ENCODE measurements around the gene BCAS1.
A peak's percentile ranks its signal among the peaks of the same experiment; 100 is the strongest.

Gene BCAS1

DNA sequence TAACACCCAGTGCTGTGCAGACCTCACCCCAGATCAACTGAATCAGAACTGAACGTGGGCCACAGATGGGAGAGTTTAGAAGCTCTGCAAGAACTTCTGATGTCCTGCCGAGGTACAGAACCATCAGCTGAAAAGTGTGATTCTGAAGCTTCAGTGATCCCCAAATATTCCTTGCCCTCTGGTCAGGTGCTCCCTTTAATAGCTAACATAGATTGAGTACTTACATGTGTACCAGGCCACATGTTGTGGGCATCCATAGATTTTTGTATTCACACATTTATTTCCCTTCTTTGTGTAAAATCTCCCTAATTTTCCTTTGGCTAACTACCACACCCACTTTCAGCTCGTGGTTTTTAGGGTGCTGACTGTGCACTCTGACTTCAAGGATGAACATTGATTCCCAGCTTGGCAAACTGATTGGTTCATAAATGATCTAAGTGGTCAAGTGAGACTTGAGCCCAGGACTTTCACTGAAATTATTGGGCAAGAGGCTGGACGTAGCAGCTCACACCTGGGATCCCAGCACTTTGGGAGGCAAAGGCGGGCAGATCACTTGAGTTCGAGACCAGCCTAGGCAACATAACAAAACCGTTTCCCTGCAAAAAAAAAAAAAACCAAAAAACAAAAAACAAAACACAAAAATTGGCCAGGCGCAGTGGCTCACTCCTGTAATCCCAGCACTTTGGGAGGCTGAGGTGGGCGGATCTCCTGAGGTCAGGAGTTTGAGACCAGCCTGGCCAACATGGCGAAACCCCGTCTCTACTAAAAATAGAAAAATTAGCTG lies 162.2 kb downstream of the BCAS1 start:
- DNase-seq (ENCODE audit: low read depth, low spot score), result no peak

DNA sequence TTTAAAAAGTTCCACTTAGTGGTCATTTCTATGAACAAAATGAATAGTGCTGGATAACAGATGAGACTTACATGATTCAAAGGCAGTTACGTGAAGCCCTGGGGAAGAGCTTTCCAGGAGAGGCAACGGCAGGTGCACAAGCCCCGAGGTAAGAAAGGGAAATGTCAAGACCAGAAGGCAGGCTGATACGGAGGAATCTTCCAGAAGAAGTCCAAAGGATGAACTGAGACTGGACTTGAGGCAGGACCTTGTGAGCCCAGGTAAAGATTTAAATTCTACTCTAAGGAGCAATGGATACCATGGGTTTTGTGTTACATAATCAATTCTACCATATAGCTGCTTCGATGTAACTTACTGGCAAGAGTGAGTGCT lies 164.6 kb downstream of the BCAS1 start:
- DNase-seq (ENCODE audit: low read depth, low spot score), result no peak

DNA sequence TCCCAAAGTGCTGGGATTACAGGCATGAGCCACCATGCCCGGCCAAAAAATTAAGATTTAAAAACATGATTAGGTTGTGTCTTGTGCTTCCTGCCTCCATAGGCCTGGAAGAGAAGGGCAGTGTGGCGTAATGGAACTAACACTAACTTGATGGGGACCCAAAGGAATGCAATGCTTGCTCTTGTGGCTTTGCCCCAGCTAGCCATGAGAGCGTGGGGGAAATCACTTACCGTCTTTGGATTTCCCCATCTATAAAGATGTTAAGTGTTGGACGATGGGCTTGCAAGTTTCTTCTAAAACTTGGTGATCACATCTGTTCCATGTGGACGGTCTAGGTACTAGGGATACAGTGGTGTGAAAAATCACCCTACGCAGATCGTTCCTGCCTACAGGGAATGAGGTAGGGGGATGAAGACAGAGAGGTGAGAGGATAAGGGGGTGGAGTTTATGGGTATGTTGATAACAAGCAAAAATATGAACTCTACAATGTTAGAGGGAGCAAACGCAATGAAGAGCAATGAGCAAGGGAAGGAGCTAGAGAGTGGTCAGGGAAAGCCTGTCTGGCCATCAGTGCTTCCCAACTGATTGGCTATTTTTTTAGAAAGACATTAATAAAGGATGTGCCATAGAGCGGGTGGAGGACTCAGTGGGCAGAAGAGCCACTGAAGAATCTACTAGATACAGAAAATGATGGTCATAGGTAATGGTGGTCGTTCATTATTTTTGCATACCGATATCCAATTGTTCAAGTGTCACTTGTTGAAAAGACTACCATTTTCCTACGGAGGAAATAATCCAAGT lies 165.2 kb downstream of the BCAS1 start:
- DNase-seq (ENCODE audit: low read depth, low spot score), result no peak

DNA sequence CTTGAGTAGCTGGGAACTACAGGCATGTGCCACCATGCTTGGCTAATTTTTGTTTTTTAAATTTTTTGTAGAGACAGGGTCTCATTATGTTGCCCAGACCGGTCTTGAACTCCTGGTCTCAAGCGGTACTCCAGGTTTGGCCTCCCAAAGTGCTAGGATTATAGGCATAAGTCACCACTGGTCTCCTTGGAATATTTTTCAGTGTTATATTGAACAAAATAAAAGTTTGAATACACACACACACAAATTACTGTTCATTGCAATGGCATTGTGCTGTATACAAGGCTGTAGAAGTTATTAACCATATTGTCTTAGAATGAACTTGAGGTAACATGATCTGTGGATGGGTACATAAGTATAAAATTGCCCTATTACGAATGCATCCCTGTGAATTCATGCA lies 166.1 kb downstream of the BCAS1 start:
- no peak for DNase-seq (ENCODE audit: low read depth, low spot score)

DNA sequence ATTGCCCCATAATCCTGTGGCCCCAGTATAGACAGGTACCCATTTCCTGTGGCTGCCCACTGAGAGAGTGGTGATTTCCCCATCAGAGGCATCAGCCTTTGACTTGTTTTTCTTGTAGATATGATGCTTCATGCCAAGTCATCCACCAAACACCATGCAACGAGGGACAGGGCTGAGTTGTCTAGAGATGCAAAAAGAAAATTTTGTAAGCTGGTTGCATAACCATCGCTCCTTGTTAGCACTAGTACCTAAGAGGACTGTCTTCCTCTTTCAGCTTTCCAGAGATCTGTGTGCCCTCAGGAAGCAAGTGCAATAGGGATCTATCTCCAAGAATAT lies 166.8 kb downstream of the BCAS1 start:
- DNase-seq (ENCODE audit: low read depth, low spot score), result no peak

DNA sequence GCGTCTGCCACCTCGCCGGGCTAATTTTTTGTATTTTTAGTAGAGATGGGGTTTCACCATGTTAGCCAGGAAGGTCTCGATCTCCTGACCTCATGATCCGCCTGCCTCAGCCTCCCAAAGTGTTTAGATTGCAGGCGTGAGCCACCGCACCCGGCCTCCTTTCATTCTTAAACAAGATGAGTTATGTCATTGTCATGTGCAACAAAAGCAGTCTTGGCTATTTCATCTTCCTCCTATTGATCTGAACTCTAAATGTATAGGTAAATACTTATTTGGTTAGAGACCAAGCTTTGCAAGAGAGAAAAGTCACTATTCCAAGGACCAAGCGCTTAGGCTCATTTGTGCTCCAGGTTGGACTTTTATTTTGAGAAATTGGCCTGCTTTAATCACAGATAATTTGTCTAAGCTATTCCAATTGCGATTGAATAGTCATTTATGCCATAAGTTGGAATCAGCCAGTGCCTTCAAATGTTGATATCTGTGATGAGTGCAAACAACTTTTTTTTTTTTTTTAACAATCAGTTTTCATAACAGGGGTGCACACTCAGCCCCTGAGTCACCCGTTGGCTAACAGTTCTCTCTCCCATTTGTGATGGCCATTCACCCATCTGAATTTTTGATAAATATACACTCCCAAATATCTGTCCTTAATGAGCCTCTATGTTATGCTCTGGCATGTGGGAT lies 167.3 kb downstream of the BCAS1 start:
- DNase-seq (ENCODE audit: low read depth, low spot score), result no peak

DNA sequence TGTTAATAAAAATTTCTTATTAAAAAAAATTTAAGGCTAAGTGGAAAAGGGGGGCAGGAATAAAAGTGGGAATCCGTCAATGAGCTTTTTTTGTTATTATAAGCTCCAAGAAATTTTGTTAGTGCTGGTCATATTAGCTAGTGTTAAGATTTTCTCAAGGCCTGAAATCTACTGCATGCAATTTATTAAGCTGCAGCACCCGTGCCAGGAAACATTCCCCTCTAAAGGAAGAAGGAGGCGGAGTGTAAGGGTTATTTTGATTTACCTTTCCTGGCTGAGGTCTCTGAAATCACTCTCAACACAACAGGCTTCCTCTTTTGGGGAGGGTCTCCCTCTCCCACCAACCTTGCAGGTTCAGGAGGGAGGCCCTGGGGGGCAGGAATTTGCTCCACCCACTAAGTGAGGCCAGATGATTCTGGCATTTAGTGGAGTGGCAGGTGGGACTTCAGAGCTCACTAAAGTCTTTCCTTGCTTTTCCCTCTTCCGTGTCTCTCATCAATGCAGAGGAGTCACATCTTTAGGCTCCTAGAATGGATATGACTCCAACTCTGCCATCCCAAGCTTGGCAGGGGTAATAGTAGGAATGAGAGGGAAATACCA lies 168.8 kb downstream of the BCAS1 start:
- no peak for DNase-seq (ENCODE audit: low read depth, low spot score)

DNA sequence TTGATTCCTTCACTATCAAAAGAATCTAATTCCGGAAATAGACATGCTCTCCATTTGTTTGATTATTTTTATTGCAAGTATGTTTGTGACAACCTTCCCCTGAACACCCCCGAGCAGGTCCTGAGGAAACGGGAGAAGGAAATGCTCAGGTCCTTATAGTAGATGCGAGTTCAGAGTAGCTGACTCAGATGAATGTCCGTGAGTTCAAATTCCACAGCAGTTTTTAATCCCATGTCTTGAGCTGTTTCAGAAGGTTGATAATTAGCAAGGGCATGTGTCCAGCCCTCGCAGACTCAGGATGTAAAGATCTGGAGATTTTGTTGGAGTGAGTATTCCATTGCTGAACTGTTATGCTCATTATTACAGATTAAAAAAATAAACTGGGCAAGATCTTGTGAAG lies 169.3 kb downstream of the BCAS1 start:
- DNase-seq (ENCODE audit: low read depth, low spot score), result peak; percentile 75

DNA sequence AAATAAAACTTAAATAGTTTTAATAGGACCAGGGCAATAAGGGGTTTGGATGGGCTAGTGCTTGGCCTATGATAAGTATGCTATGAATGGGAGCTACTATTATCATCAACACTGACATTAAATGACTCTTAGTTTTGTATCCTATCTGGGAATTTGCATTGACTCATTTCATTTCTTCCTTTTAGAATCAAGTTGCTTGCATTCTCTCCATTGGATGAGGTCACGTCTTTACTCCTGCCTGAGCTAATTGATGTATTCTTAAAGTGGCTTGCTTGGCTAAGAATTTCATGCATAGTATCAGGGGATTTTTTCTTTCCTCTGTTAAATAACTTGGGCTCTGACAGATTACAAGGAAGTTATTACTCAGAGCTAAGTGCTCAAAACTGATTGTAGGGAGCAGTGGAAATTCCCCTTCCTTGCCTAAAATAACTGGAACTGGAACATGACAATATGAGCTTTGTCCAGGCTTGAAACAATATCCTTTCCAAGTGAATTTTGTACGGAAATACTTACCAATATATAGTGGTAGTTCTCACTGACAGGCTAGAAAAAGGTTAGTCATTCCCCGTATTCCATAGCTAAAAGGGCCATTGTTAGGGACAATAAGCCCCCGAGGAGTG lies 169.9 kb downstream of the BCAS1 start:
- DNase-seq (ENCODE audit: low read depth, low spot score), result peak; percentile 75

DNA sequence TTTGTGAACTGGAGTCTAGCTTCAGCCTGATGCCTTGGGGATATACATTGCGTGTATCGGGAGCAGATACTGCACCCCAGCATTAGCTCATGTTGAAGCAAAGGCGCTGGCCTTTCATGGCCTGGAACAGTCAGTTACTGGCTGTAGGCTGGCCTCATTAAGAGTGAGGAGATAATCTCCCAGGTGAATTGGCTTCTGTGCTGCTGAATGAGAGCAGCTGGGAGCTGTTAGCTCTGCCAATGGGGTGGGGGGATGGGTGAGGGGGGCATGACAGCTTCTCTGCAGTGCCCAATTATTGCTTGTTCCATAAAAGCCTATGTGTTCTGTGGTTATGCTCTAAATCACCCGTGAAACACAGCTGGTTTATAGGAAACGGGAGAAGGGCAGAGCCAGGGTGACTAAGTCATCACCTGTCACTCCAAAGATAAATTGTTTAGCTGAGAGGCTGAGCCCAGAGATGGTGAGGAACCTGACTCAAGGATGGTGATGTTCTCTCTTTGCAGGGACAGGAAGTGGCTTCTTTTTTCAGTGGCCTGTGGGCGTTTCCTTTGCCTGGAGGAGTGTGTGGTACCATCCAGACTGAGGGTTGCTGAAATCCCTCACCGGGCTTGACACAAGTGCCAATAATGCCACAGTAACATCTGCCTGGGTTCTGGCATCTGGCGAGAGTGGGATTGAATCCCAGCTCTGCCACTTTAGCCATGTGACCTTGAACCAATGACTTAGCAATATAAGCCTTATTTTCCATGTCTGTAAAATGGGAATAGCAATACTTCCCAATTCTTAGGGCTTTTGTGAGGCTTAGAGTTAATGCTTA lies 170.8 kb downstream of the BCAS1 start:
- DNase-seq (ENCODE audit: low read depth, low spot score), result peak; percentile 64

DNA sequence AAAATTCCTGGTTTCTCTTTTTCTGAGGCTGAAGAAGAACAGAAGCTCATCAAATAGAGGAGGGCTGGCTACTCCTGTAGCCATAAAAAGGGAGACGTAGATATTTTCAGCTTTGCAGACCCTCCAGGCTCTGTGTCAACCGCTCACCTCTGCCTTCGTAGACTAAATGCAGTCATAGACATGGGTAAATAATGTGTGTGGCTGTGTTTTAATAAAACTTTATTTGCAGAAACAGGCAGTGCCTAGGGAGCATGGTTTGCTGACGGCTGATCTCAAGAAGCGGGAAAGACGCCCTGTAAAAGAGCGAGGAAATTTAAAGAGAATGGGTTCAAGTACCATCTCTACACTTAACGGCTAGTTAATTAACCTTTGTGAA lies 171.8 kb downstream of the BCAS1 start:
- DNase-seq (ENCODE audit: low read depth, low spot score), result no peak

DNA sequence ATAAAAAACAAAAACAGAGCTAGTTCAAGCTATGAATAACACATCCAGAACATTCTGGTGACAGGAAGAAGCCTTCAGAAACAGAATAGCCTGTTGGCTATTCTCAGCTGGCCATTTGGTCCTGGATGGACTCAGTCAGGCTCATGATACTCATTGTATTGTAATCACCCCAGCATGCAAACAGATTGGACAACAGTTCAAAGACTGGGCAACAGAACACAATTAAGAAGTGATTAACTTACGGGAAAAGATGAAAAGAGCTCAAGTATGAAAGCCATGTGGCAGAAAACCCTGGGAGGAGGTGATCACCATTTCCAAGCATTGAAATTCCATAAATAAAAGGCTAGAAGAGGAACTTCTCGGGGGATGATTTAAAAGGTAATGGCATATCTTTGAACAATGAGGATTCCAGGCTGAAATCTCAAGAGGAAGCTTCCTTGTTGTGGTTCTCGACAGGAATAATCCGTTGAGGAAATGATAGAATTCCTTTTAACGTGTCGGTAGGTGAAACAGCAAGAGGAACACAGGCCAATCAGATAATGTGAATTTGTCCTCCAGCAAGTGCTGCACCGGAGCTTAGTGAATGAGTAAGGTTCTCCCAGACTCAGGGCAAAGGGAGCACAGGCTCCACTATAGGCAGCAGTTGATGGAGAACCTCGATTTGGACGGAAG lies 172.4 kb downstream of the BCAS1 start:
- DNase-seq (ENCODE audit: low read depth, low spot score), result no peak

DNA sequence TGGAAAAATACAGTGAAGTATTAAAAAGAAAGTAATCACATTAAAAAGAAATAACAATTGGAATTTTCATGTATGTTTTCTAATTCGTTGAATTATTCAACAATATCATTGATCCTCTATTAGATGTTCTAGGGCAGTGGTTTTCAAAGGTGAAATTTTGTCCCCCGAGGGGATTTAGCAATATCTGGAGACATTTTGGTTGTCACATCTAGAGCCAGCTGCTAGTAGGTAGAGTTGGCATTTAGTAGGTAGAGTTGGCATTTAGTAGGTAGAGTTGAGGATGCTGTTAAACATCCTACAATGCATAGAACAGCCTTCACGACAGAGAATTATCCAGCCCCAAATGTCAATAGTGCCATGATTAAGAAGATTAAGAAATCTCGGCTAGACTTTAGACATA lies 173.7 kb downstream of the BCAS1 start:
- DNase-seq (ENCODE audit: low read depth, low spot score), result no peak

DNA sequence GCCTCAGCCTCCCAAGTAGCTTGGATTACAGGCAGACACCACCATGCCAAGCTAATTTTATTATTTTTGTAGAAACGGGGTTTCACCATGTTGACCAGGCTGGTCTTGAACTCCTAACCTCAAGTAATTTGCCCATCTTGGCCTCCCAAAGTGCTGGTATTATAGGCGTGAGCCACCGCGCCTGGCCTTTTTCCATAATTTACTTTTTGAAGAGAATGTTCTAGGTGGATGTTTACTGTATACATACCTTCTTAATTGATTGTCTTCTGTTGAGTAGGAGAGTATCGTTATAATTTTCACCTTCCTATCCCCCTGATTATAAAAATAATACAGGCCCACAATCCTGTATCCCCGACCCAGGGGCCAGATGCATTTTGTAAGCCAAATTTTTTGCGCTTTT lies 174.4 kb downstream of the BCAS1 start:
- no peak for DNase-seq (ENCODE audit: low read depth, low spot score)

DNA sequence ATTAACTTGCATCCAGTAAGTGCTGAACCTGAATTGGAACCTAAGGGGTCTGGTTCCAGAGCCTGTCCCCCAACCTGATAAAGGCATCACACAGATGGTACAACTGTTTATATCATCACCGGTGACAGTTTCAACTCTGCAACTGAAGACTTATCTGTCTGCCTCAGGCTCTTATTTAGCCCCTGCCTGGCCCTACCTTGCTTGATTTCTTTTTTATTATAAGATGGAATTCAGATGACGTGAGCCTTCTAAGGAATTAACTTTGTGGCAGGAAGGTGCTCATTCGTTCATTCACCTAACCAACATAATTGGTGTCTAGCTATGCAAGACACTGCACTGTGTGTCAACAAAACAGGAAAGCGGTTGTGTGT lies 175.0 kb downstream of the BCAS1 start:
- DNase-seq (ENCODE audit: low read depth, low spot score), result no peak

DNA sequence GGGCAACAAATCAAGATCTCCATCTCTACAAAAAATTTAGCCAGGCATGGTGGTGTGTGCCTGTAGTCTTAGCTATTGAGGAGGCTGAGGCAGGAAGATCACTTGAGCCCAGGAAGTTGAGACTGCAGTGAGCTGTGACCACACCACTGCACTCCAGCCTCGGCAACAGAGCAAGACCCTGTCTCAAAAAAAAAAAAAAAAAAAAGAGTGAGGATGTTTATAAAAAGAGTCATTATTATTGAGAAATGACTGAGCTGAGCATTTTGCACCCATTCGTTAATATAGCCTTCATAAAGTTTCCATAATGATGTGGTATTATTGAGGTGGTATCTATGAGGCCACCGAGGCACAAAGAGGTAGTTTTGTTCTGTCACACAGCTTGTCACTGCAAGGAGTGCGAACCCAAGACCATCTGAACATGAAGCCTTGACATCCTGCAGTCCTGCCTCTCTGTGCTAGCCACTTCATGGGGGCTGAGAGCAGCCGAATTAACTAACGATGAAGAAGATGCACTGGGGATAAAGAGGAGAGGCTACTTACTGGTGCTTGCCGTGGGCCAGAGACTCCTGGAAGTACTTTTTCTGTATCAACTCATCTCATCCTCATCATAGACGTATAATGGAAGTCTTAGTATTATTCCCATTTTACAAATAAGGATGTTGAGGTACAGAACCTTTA lies 175.5 kb downstream of the BCAS1 start:
- no peak for DNase-seq (ENCODE audit: low read depth, low spot score)
